ENCODE data around the gene CLDN19. TPM values are rescaled to one million over a fixed set of nuclear protein-coding genes. Genes with fewer than 3 reads are reported as not detected.

The CLDN19 gene, protein sequence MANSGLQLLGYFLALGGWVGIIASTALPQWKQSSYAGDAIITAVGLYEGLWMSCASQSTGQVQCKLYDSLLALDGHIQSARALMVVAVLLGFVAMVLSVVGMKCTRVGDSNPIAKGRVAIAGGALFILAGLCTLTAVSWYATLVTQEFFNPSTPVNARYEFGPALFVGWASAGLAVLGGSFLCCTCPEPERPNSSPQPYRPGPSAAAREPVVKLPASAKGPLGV
- polyA plus RNA-seq = not detected

GRCh38 chr1:42739753-42740700 is at the start of gene CLDN19:
Gene CLDN19 (minus strand): TSS chr1:42740236. CDS start chr1:42740063, 173 bp downstream.
- no peak within 1 kb of the TSS for H3K4me3 Mint-ChIP-seq
- no peaks in the 10 kb centered on the region for H3K9me3 Mint-ChIP-seq
- H3K4me1 Mint-ChIP-seq = peaks cover 6 to 10% (median 8%) of the 10 kb centered on the region in 3 donors
- H3K27ac Mint-ChIP-seq = no peak within 1 kb of the TSS
- H3K27me3 Mint-ChIP-seq = no peaks in the 10 kb centered on the region
- no peaks in the 10 kb centered on the region for H3K36me3 Mint-ChIP-seq

DNA sequence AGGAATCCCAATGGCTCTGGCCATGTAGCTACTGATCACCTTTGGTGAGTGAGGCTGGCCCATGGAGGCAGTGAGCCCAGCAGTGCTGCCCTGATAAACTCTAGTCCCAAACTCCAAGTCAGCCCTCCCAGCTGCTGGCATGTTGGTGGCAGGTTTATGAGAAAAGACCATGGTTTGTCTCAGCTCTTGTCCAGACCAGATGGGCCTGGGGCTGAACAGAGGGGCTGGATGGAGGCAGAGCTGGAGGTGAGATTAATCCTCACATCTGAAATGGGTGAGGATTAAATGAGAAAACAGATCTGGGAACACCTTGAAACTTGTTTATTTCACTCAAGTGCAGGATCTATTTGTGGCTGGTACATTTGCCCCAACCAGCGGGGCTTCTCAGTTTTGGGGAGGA is 48.0 kb upstream of the CLDN19 start:
- H3K36me3 Mint-ChIP-seq = peaks cover 3% of the 10 kb centered on the region
- peaks cover 15% of the 10 kb centered on the region for H3K27me3 Mint-ChIP-seq
- peaks cover 6 to 9% (median 6%) of the 10 kb centered on the region in 3 donors for H3K4me1 Mint-ChIP-seq
- no peak overlapping the region for H3K4me3 Mint-ChIP-seq
- no peak overlapping the region for H3K27ac Mint-ChIP-seq
- H3K9me3 Mint-ChIP-seq = no peaks in the 10 kb centered on the region

- Mint-ChIP-seq H3K4me1 (peaks cover 6 to 9% (median 7%) of the 10 kb centered on the region in 3 donors), H3K27me3 (peaks cover 14% of the 10 kb centered on the region), H3K36me3 (no peaks in the 10 kb centered on the region), H3K4me3 (peak overlapping the region in 2 of 4 donors; percentile 11 to 89), H3K27ac (peak overlapping the region in 1 of 3 donors; percentile 76), H3K9me3 (no peaks in the 10 kb centered on the region)
These were observed 46.1 kb upstream of the CLDN19 start for GRCh38 chr1:42786097-42786496.

- peak within 1 kb of the TSS in 1 of 3 donors; percentile 76 for H3K27ac Mint-ChIP-seq
- H3K9me3 Mint-ChIP-seq = no peaks in the 10 kb centered on the region
- H3K4me1 Mint-ChIP-seq = peaks cover 6 to 13% (median 9%) of the 10 kb centered on the region in 3 donors
- H3K27me3 Mint-ChIP-seq = peaks cover 14% of the 10 kb centered on the region
- peak within 1 kb of the TSS in 3 of 4 donors; percentile 63 to 92 (median 89) for H3K4me3 Mint-ChIP-seq
- H3K36me3 Mint-ChIP-seq = peaks cover 5% of the 10 kb centered on the region
These were observed 45.1 kb upstream of the CLDN19 start, which contains the start of gene TMEM269 for GRCh38 chr1:42784946-42785693. Gene TMEM269 (plus strand): TSS chr1:42784991. CDS start chr1:42789894, 4,903 bp downstream.

DNA sequence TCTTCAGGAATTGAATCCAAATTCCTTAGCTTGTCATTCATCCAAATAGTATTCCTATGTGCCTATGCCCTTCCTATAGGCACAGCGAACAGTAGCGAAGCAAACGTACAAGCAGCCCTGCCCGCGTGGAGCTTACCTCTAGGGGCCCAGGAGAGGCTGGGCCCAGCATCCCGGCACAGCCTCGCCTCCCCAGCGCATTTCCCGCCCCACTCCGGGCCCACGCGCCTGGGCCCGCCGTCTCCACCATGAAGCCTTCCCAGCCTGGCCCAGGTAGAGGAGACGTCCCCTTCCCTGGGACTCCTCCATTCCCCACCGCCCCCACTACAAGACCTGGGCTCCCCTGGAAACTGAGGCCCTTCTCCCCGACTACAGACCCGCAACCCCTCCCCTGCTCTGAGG is 44.5 kb upstream of the CLDN19 start:
- Mint-ChIP-seq H3K36me3 (peaks cover 8% of the 10 kb centered on the region), H3K9me3 (no peaks in the 10 kb centered on the region), H3K4me1 (peaks cover 6 to 13% (median 9%) of the 10 kb centered on the region in 3 donors), H3K4me3 (peak overlapping the region in 2 of 4 donors; percentile 2 to 70), H3K27ac (no peak overlapping the region), H3K27me3 (peaks cover 14% of the 10 kb centered on the region)

DNA sequence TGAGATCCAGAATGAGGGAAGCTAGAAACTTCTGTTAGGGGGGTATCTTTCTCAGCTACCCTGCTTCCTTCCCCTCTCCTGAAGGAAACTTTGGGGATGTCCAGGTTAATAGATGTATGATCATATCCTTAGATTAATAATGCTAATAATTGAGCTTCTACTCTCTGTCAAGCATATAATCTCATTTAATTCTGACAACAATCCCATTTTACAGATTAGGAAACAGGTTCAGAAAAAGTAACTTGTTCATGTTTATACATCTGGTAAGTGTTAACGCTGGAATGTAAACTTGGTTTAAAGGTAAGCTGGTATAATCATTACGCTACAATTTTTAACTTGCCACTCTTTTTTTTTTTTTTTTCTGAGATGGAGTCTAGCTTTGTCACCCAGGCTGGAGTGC is 43.1 kb upstream of the CLDN19 start:
- Mint-ChIP-seq H3K4me1 (peaks cover 8 to 13% (median 9%) of the 10 kb centered on the region in 3 donors), H3K36me3 (peaks cover 10% of the 10 kb centered on the region), H3K9me3 (no peaks in the 10 kb centered on the region), H3K4me3 (no peak overlapping the region), H3K27ac (peak overlapping the region in 1 of 3 donors; percentile 47), H3K27me3 (peaks cover 14% of the 10 kb centered on the region)

DNA sequence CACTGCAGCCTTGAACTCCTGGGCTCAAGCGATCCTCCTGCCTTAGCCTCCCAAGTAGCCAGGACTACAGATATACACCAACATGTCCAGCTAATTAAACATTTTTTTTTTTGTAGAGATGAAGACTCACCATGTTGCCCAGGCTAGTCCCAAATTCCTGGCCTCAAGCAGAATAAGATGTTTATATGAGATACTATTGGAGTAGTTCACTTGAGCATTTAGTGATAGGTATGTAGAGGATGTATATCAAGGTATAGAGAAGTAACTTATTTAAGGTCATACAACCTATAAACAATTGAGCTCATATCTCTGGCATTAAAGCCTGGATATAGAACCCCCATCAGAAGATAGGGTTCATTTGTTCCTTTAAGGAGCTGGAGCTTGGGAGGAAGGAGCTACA is 40.1 kb upstream of the CLDN19 start:
- Mint-ChIP-seq H3K9me3 (no peaks in the 10 kb centered on the region), H3K4me3 (no peak overlapping the region), H3K27ac (peak overlapping the region in 1 of 3 donors; percentile 36), H3K4me1 (peaks cover 4 to 6% (median 4%) of the 10 kb centered on the region in 3 donors), H3K27me3 (peaks cover under 1% of the 10 kb centered on the region), H3K36me3 (peaks cover 10% of the 10 kb centered on the region)

GRCh38 chr1:42779725-42780124 is 39.7 kb upstream of the CLDN19 start:
- Mint-ChIP-seq H3K27me3 (no peaks in the 10 kb centered on the region), H3K9me3 (no peaks in the 10 kb centered on the region), H3K4me1 (peaks cover 4 to 6% (median 4%) of the 10 kb centered on the region in 3 donors), H3K36me3 (peaks cover 10% of the 10 kb centered on the region), H3K4me3 (no peak overlapping the region), H3K27ac (no peak overlapping the region)

DNA sequence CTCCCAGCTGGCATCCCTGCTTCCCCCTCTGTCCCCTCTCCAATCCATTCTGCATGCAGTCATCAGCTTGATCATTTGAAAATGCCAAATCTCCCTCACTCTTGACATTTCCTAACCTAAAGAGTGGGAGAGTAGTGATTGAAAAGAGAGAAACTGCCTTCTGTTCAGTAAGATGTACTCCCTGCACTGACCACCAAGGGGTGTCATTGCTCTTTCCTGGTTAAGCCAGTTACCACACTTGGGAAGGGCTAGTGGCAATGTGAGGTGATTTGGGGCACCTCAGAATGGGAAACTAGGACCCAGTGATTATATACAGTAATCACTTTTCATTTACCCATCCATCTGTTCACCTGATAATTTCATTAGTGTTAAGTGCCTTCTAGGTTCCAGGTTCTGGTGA is 37.8 kb upstream of the CLDN19 start:
- Mint-ChIP-seq H3K4me3 (no peak overlapping the region), H3K4me1 (peaks cover 0 to 12% (median 9%) of the 10 kb centered on the region in 3 donors), H3K27ac (no peak overlapping the region), H3K9me3 (no peaks in the 10 kb centered on the region), H3K36me3 (peaks cover 12% of the 10 kb centered on the region), H3K27me3 (no peaks in the 10 kb centered on the region)

DNA sequence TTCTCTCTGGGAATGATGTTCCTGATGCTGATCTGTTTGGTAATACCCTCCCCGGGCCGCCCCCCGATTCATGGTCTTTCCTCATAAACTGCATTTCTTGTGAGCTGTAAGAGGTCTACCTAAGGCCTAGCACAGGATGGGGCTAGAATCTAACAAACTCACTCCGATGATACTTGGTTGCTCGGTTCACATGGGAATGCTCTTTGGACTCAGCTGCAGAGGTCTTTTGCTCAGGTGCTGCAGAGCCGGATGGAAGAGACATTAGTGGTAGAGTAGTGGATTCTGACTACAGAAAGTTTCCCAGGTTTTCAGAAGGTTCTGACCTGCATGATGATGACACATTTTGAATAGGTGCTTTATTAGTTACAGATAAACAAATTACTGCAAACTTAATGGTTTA is 36.5 kb upstream of the CLDN19 start:
- Mint-ChIP-seq H3K27me3 (no peaks in the 10 kb centered on the region), H3K9me3 (no peaks in the 10 kb centered on the region), H3K4me1 (peaks cover 5 to 13% (median 11%) of the 10 kb centered on the region in 3 donors), H3K36me3 (peaks cover 12% of the 10 kb centered on the region), H3K4me3 (no peak overlapping the region), H3K27ac (no peak overlapping the region)

DNA sequence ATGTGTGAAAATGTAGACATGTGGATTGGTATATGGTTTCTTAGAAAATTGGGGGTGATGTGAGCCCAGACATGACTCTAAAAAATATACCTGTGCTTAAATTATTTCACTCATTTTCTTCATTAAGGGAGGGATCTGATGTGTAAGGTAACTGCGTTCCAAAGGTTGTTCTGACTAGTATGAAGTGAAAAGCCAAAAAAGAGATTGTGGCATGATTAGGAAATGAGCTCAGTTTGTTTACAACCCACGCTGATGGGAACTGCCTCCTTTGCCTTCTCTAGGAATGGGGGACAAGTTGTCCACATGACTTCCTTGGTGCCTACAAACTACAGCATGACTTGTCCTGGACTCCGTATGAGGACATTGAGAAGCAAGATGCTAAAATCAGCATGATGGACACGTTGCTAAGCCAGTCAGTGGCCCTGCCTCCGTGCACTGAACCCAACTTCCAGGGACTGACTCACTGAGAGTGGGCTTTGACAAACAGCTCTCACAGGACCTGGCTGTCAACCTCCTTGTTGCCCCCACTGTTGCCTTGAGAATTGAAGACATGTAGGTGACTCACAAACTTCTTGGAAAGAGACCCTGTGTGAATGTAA is 35.0 kb upstream of the CLDN19 start:
- Mint-ChIP-seq H3K36me3 (peaks cover 7% of the 10 kb centered on the region), H3K4me1 (peaks cover 10 to 17% (median 14%) of the 10 kb centered on the region in 3 donors), H3K27me3 (no peaks in the 10 kb centered on the region), H3K4me3 (no peak overlapping the region), H3K27ac (peak overlapping the region in 1 of 3 donors; percentile 44), H3K9me3 (no peaks in the 10 kb centered on the region)

DNA sequence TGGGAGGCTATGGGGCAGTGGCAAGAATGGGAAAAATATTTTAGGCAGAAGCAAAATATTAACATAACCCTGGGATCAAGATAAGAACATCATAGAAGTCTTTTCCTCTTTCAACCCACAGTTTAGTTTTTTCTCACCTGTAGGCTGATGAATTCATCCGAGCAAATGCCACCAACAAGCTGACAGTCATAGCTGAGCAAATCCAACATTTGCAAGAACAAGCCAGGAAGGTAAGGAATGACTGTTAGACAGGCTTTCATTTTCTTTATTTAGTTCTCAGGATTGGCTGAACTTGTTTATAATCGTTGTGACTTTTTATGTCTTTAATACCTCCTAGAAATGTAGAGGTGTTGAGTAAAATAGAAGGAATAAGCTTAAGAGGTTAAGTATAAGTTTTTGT is 33.4 kb upstream of the CLDN19 start:
- Mint-ChIP-seq H3K9me3 (no peaks in the 10 kb centered on the region), H3K36me3 (peaks cover 3% of the 10 kb centered on the region), H3K27me3 (no peaks in the 10 kb centered on the region), H3K27ac (no peak overlapping the region), H3K4me3 (peak overlapping the region in 1 of 4 donors; percentile 1), H3K4me1 (peaks cover 18 to 20% (median 18%) of the 10 kb centered on the region in 3 donors)

DNA sequence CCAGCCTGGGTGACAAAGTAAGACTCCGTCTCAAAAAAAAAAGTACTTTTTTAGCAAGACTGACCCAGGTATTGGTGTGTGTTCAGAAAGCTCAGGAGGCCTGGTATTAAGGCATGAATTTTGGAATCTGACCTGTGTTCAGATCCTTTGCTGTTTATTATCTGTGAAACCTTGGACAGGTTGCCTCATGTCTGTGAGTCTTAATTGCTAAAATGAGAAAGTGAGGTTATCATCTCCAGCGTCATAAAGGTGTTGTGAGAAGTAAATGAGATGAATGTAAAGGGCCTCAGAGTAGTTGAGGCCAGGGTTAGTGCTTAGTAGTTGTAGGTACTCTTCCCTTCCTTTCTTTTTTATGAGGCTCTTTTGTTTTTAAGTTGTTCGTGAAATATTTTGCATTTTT is 29.8 kb upstream of the CLDN19 start:
- H3K4me1 Mint-ChIP-seq = peaks cover 21 to 29% (median 24%) of the 10 kb centered on the region in 3 donors
- no peaks in the 10 kb centered on the region for H3K27me3 Mint-ChIP-seq
- peak overlapping the region in 3 of 4 donors; percentile 51 to 77 (median 68) for H3K4me3 Mint-ChIP-seq
- H3K36me3 Mint-ChIP-seq = peaks cover 3% of the 10 kb centered on the region
- no peak overlapping the region for H3K27ac Mint-ChIP-seq
- no peaks in the 10 kb centered on the region for H3K9me3 Mint-ChIP-seq

GRCh38 chr1:42768172-42768571 is 28.1 kb upstream of the CLDN19 start:
- Mint-ChIP-seq H3K36me3 (peaks cover 2% of the 10 kb centered on the region), H3K4me1 (peaks cover 20 to 29% (median 22%) of the 10 kb centered on the region in 3 donors), H3K4me3 (peak overlapping the region in 1 of 4 donors; percentile 8), H3K27ac (peak overlapping the region in 1 of 3 donors; percentile 76), H3K27me3 (no peaks in the 10 kb centered on the region), H3K9me3 (no peaks in the 10 kb centered on the region)

All from IgD-negative memory B cell (primary cell).